CD4-positive, alpha-beta T cell treated with Interleukin-12 subunit alpha and Interleukin-12 subunit beta, for 1 hour (primary cell): ENCODE results near the gene UBE2L6.

Experiments used
- DNase-seq: peaks from one replicate; pipeline ENCODE4 v3.0.0-alpha.2; 2020

UBE2L6 gene

DNA sequence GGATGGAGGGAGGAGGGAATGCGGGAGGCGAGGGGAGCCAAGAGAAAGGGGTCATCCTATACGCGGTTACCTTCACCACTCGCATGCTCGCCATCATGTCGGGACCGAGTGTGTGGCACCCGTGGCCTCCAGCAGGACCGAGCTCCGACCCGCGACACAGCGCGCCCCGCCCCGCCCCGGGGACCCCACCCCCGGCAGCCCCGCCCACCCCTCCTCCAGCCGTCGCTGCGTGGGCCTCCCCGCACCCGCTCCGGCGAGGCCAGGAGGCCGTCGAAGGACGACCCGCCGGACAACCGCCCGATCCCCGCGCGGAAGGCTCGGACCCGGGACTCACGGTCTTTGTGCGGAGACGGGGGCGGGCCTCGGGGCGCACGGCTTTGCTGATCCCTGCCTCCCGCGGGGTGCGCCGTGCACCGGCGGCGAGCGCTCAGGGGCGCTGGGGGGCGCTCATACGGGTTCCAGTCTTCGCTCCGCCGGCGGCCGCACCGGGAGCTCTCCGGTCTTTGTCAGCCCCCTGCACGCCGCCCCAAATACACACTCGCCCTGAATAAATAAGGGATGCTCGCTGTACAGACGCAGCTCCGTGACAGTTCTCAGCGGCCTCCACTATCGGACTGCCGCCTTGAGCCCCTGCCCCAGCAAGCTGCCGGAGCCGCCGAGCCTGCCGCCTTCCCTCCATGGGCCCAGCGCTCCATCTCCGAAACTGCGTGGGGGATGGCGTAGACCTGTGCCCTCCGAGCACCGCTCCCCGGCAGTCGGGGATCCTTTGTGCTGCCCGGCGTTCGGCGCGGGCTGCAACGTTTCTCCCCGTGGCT, at the start of gene UBE2L6:
UBE2L6 (minus strand) TSS at position 158 of the 815 bp plus-strand sequence; CDS start at position 97, 61 bp downstream.
- peak; percentile 60 for DNase-seq

GRCh38 chr11:57616595-57616994, 49.1 kb upstream of the UBE2L6 start:
- DNase-seq, result no peak

GRCh38 chr11:57615308-57615707, 47.8 kb upstream of the UBE2L6 start:
- DNase-seq, result no peak

DNA sequence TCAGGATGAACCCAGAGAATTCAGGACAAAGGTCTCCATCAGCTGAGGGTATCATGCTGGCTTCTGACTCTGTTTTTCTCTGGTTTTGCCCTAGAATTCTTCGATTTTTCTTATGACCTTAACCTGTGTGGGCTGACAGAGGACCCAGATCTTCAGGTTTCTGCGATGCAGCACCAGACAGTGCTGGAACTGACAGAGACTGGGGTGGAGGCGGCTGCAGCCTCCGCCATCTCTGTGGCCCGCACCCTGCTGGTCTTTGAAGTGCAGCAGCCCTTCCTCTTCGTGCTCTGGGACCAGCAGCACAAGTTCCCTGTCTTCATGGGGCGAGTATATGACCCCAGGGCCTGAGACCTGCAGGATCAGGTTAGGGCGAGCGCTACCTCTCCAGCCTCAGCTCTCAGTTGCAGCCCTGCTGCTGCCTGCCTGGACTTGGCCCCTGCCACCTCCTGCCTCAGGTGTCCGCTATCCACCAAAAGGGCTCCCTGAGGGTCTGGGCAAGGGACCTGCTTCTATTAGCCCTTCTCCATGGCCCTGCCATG, 46.8 kb upstream of the UBE2L6 start:
- DNase-seq, result no peak

- no peak for DNase-seq
Observed at GRCh38 chr11:57610170-57610569, 42.7 kb upstream of the UBE2L6 start.

DNA sequence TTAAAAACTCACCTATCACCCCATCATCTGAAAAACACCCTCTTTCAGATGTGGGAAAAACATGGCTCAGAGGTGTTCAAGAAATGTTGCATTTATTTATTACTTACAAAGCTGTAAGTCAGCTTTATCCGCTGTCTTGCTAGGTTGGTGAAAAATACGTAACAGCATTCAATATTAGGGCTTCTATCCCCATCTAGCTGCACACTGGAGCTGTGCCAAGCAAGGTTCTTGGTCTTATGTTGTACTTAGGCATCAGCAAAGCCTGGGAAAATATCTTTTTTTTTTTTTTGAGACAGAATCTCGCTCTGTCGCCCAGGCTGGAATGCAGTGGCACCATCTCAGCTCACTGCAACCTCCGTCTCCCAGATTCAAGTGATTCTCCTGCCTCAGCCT, 37.6 kb upstream of the UBE2L6 start:
- no peak for DNase-seq

DNA sequence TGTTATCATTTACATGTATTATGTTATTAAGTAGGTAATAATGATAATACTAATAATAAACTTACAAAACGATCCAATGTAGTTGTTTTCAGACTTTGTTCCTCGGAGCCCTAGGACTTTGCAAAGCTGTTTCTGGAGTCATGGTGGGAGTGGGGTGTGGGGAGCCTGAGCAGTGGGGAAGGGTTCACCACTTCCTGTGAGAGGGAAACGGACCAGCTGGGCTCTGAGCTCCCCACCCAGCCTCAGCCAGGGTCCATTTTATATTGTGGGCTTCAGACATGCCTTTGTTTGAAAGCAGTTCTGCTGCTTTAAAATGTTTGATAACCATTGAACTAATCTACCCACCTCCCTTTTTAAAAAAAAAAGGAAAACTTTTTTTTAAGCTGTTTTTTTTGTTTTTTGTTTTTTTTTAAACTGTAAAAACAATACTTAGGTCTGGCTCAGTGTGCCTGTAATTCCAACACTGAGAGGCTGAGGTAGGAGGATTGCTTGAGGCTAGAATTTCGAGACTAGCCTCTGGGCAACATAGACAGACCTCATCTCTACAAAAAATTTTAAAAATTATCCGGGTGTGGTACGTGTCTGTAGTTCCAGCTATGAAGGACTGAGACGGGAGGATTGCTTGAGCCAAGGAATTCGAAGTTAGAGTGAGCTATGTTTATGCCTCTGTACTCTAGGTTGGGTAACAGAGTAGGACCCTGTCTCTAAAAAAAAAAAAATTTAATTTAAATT, 37.0 kb upstream of the UBE2L6 start:
- no peak for DNase-seq

DNA sequence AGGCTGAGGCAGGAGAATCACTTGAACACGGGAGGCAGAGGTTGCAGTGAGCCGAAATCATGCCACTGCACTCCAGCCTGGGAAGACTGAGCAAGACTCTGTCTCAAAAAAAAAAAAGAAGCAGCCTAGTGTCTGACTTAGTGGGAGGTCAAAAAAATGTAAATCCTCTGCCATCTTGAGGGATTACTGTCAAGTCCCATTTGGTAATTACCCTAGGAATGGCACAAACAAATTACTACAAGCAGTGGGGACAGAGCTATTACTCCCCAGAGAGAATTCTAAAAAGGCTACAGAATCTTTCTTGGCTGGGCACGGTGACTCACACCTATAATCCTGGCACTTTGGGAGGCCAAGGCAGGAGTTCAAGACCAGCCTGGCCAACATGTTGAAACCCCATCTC, 33.8 kb upstream of the UBE2L6 start:
- DNase-seq, result no peak

DNA sequence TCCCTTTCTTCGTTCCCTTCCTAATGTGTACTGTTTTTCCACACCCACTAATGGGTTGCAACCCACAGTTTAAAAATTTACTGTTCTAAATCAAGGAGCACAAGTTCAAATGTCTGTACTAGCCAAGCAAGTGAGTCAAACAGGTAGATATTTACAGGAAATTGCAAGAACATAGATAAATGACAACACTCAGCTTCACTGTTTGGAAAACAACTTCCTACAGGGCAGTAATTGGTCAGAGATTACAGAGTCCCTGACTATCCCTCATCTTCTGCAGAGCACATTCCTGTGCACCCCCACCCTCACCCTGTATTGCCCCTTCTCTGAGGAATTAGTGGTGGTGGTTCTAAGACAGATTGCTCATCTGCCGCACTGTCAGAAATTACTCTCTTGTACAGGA, 31.9 kb upstream of the UBE2L6 start:
- no peak for DNase-seq

DNA sequence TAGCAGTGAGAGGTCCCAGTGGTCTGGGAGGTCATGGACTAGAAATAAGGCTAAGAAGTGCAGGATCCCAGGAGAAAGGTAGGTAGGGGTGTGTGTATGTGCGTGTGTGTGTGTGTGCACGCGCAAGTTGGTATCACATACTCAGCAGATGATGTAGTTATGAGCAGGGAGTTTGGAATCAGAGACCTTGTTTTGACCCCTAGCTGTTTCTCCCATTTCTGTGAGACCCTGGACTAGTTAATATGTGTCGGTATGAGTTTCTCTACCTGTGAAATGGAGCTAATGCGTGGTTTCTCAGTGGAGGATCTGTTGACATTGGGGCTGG, 31.3 kb upstream of the UBE2L6 start:
- no peak for DNase-seq

GRCh38 chr11:57597916-57598830, 30.7 kb upstream of the UBE2L6 start:
- DNase-seq, result no peak

DNA sequence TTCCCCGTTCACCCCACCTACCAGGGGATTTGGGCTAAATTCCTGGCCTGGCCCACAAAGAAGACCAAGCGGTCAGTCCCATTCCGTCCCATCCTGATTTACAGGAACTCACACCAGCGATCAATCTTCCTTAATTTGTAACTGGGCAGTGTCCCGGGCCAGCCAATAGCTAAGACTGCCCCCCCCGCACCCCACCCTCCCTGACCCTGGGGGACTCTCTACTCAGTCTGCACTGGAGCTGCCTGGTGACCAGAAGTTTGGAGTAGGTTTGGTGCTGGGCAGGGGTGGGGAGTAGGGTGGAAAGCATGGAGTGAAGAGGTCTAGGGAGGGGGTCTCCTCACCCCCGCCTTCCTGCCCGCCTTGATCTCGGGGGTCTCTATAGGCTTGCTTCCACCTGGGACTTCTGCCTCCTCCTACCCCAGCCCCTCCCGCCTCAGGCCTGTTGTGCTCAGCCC, 30.0 kb upstream of the UBE2L6 start, which contains the start of gene SERPING1:
SERPING1 (plus strand) TSS at position 225 of the 455 bp plus-strand sequence. CDS start 586 bp downstream, outside the sequence.
- DNase-seq, result no peak

- no peak for DNase-seq
Observed at GRCh38 chr11:57596266-57596885, 28.9 kb upstream of the UBE2L6 start.

DNA sequence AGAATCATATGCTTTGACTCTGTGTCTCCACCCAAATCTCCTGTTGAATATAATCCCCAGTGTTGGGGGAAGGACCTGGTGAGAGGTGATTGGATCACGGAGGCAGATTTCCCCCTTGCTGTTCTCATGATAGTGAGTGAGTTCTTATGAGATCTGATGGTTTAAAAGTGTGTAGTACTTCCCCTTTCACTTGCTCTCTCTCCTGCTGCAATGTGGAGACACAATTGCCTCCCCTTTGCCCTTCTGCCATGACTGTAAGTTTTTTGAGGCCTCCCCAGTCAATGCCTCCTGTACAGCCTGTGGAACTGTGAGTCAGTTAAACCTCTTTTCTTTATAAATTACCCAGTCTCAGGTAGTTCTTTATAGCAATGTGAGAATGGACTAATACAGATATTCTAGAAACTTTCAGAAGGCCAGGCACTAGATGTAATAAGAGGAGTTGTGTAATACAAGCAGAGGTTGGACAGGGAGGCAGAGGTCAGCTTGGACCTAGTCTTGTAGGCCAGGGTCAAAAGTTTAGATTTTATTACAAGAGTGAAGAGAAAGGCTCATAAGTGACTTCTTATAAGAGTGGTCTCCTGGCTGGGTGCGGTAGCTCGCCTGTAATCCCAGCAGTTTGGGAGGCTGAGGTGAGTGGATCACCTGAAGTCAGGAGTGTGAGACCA, 20.7 kb upstream of the UBE2L6 start:
- no peak for DNase-seq

DNA sequence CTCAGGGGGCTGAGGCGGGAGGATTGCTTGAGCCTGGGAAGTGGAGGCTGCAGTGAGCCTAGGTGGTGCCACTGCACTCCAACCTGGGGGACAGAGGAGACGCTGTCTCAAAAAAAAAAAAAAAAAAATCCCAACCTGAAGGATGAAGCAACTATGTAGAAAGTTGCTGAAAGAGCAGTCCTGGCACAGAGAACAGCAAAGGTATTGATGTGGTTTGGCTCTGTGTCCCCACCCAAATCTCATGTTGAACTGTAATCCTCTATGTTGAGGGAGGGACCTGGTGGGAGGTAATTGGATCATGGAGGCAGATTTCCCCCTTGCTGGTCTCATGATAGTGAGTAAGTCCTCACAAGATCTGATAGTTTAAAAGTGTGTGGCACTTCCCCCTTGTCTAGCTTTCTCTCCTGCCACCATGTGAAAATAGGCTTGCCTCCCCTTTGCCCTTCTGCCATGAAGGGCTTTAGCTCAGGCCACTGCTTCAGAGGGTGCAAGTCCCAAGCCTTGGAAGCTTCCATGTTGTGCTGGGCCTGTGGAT, 19.3 kb upstream of the UBE2L6 start:
- no peak for DNase-seq

GRCh38 chr11:57585301-57585700, 17.8 kb upstream of the UBE2L6 start:
- DNase-seq, result no peak

DNA sequence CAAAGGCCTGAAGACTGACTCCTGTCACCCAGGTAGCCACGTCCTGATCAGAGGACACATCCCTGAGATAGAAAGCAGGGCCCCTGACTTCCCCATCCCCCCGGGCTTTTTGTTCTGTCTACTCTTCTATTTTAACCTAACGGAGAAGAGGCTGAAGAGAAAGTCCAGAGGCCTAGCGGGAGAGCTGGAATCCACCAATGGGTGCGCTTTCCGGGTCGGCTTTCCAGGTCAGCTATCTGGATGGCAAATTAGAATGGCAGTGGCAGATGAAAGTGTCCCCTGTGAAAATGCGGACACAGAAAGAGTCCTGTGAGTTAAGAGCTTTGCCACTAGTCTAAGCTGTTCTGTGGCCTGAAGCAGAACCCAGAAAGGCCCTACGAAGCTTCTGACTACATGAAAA, 16.9 kb upstream of the UBE2L6 start:
- no peak for DNase-seq

- DNase-seq, result no peak
Observed at GRCh38 chr11:57574061-57574460, 6.6 kb upstream of the UBE2L6 start.

GRCh38 chr11:57571606-57572005, 4.1 kb upstream of the UBE2L6 start:
- no peak for DNase-seq

DNA sequence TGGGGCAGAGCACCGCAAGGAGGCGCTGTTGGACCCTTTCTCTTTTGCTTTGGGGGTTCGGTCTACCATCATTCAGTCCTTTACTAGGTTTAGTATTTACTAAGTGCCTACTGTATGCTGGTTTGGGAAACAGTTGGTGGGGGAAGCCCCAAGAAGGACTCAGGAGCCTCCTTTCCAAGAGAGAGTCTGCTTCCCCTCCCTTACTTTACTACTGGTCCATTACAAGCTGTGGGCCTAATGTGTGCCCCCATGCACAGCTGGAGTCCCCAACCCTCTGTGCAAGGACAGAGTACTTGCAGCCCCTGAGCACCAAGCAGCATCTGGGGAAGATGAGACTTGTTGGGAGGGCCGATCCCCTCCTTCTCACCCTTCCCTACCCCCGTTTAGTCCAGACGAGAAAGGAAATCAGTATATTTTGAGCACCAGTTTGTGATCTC, 876 bp upstream of the UBE2L6 start:
- peak; percentile 89 for DNase-seq

- peak; percentile 42 for DNase-seq
Observed at GRCh38 chr11:57566905-57567514, 462 bp downstream of the UBE2L6 start.
